ENCODE results near the gene NKX6-1.

The NKX6-1 gene

DNA sequence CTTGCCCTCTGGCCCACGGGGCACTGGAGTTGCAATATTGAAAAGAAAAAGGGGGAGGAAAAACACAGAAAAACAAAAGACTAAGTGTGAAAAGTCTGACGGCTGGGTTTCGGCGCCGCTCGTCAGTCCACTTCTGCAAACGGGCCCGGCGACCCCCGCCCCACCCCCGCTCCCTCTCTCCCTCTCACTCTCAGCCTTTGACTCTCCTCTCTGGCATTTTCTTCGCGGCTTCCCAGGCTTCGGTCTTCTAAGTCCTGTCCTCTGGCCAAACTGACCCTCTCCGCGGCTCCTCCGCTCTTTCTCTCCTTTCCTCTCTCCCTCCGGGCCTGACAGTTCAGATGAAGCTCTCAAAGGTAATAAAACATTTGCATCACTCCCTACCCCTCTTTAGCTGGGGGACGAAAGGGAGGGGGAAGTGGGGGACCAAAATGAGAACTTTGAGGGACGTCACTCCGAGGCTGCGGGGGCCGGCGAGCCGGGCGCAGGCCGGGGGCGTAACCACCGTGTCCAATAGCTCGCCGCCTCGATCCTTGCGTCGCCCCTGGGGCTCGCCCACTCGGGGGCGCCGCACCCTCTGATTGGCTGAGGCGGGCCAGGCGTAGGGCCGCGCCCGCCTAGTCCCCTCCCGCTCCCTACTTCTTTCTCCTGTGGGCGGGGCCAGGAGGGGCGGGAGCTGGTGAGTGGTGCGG, at the start of gene NKX6-1:
TSS of gene NKX6-1 (minus strand) at position 358 of the 689 bp plus-strand sequence. CDS start 1,064 bp downstream, outside the sequence.
- TF ChIP-seq POLR2A (IDR thresholded peaks at IDR 0.05; ENCODE audit: low read depth, low read length): peak; percentile 31; the same call in 1 of the 2 replicates
- DNase-seq (ENCODE audit: insufficient read length, low spot score): peak; percentile 94
- FAIRE-seq: no peak

- FAIRE-seq (no peak), DNase-seq (ENCODE audit: insufficient read length, low spot score) (no peak)
- no peak for TF ChIP-seq POLR2A (IDR thresholded peaks at IDR 0.05; ENCODE audit: low read depth, low read length)
Observed at GRCh38 chr4:84547211-84547610, 48.1 kb upstream of the NKX6-1 start.

DNA sequence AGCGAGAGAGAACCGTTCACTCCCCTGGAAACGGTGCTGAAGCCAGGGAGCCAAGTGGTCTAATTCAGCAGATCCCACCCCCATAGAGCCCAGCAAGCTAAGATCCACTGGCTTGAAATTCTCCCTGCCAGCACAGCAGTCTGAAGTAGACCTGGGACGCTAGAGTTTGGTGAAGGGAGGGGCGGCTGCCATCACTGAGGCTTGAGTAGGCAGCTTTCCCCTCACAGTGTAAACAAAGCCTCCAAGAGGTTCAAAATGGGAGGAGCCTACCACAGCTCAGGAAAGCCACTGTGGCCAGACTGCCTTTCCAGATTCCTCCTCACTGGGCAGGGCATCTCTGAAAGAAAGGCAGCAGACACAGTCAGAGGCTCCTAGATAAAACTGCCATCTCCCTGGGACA, 46.0 kb upstream of the NKX6-1 start:
- FAIRE-seq (no peak), DNase-seq (ENCODE audit: insufficient read length, low spot score) (no peak)
- no peak for TF ChIP-seq POLR2A (IDR thresholded peaks at IDR 0.05; ENCODE audit: low read depth, low read length)

DNA sequence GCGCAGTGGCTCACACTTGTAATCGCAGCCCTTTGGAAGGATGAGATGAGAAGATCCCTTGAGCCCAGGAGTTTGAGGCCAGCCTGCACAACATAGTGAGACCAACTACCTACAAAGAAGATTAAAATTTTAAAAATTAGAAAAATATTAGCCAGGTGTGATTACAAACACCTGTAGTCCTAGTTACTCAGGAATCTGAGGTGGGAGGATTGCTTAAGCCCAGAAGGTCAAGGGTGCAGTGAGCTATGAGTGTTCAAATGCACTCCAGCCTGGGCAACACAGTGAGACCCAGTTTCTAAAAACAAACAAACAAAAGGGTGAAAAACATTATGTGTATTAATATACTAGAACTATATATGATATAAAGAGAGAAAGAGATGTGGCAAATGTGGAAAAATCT, 36.8 kb upstream of the NKX6-1 start:
- FAIRE-seq: no peak
- no peak for DNase-seq (ENCODE audit: insufficient read length, low spot score)
- no peak for TF ChIP-seq POLR2A (IDR thresholded peaks at IDR 0.05; ENCODE audit: low read depth, low read length)

- FAIRE-seq: peak; percentile 73
- TF ChIP-seq POLR2A (IDR thresholded peaks at IDR 0.05; ENCODE audit: low read depth, low read length): no peak
- DNase-seq (ENCODE audit: insufficient read length, low spot score): peak; percentile 15
Observed at GRCh38 chr4:84531689-84532088, 32.6 kb upstream of the NKX6-1 start.

DNA sequence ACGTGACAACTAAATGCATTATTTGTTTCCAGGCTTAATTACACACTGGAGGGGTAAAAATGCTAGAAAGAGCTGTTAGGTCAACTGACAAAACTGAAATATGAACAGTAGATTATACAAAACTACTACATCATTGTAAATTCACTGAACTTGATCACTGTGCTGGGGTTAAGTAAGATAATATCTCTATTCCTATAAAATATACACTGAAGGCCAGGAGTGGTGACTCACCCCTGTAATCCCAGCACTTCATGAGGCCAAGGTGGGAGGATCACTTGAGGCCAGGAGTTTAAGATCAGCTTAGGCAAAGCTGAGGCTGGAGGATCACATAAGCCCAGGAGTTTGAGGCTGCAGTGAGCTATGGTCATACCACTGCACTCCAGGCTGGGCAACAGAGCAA, 31.8 kb upstream of the NKX6-1 start:
- DNase-seq (ENCODE audit: insufficient read length, low spot score) (no peak), FAIRE-seq (no peak)
- no peak for TF ChIP-seq POLR2A (IDR thresholded peaks at IDR 0.05; ENCODE audit: low read depth, low read length)

GRCh38 chr4:84530454-84530853, 31.4 kb upstream of the NKX6-1 start:
- FAIRE-seq (no peak), DNase-seq (ENCODE audit: insufficient read length, low spot score) (no peak)
- TF ChIP-seq POLR2A (IDR thresholded peaks at IDR 0.05; ENCODE audit: low read depth, low read length): no peak

GRCh38 chr4:84529169-84529751, 30.2 kb upstream of the NKX6-1 start:
- no peak for DNase-seq (ENCODE audit: insufficient read length, low spot score)
- no peak for TF ChIP-seq POLR2A (IDR thresholded peaks at IDR 0.05; ENCODE audit: low read depth, low read length)
- FAIRE-seq: no peak

- DNase-seq (ENCODE audit: insufficient read length, low spot score) (no peak), FAIRE-seq (no peak)
- TF ChIP-seq POLR2A (IDR thresholded peaks at IDR 0.05; ENCODE audit: low read depth, low read length): no peak
Observed at GRCh38 chr4:84527391-84527790, 28.3 kb upstream of the NKX6-1 start.

DNA sequence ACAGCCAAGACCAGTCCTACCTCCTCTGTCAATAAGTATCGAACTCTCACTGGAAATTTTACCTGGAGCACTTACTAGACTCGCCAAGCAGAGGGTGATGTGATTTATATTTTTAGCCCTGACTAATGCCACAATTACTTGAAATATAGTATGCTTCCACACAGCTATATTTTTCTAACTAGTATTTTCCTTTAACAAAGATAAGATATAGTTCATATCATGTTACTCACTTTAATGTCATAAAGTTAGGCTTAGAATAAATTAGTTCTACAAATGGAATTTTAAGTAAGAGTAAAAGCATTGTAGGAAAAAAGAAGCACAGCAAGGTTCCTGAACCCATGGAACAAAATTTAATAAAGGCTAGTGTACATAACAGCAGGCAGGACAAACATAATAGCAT, 16.0 kb upstream of the NKX6-1 start:
- FAIRE-seq: no peak

DNA sequence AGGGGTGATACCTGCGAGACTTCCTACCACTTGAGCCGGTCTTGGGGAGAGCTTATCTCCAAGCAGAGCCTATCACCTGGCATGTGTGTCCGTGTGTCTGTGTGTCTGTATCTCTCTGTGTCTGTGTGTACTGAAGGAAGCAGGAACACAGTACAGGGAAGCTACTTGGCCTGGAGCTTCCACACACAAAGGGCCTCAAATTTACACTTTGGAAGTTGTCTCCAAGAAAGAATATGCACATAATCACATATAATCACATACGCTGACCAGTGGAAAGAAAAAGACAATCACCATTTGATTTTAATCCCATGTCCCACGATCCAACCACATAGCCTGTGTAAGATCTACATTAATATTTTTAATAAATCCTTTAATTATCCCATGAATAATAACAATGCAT, 13.2 kb upstream of the NKX6-1 start:
- TF ChIP-seq POLR2A (IDR thresholded peaks at IDR 0.05; ENCODE audit: low read depth, low read length): no peak
- FAIRE-seq: no peak
- no peak for DNase-seq (ENCODE audit: insufficient read length, low spot score)

More for the DNA sequence above, 16.0 kb upstream of the NKX6-1 start:
- no peak for DNase-seq (ENCODE audit: insufficient read length, low spot score)
- no peak for TF ChIP-seq POLR2A (IDR thresholded peaks at IDR 0.05; ENCODE audit: low read depth, low read length)

- no peak for FAIRE-seq
- TF ChIP-seq POLR2A (IDR thresholded peaks at IDR 0.05; ENCODE audit: low read depth, low read length): no peak
- no peak for DNase-seq (ENCODE audit: insufficient read length, low spot score)
Observed at GRCh38 chr4:84511703-84512102, 12.6 kb upstream of the NKX6-1 start.

- TF ChIP-seq POLR2A (IDR thresholded peaks at IDR 0.05; ENCODE audit: low read depth, low read length): no peak
- FAIRE-seq (no peak), DNase-seq (ENCODE audit: insufficient read length, low spot score) (no peak)
Observed at GRCh38 chr4:84507941-84508340, 8.8 kb upstream of the NKX6-1 start.

DNA sequence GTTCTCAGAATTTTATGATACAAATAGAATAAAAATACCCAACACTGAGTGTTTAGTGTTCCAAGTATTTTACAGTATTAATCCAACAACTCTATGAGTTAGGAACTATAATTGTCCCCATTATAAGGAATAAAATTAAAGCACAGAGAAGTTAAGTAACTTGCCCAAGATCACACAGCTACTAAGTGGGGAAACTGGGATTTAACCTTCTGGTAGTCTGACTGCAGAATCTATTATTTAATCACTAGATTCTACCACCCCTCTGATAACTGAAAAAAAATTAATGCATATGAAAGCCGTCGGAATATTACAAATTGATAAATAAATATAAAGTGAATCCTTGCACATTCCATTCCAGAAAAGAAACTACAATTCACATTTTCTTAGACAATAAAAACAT, 5.7 kb upstream of the NKX6-1 start:
- FAIRE-seq (no peak), DNase-seq (ENCODE audit: insufficient read length, low spot score) (no peak)
- no peak for TF ChIP-seq POLR2A (IDR thresholded peaks at IDR 0.05; ENCODE audit: low read depth, low read length)

Measured in H54 (cell line).